H9 (cell line): ENCODE measurements around the gene CYTH3. TPM values are rescaled to one million over a fixed set of nuclear protein-coding genes. Genes with fewer than 3 reads are reported as not detected.

Experiments used
- DNase-seq: peaks from one replicate; pipeline ENCODE4 v3.0.0-alpha.2; 2017
- H2AFZ ChIP-seq: one replicate; pipeline ENCODE4 v1.6.1; 2013; ENCODE audit warnings: mild to moderate bottlenecking, low read length, control low read depth, moderate library complexity
- H2AK5ac ChIP-seq: 2 replicates; pipeline ENCODE4 v1.6.1; 2013; ENCODE audit warnings: low read length, control low read depth, mixed read lengths; ENCODE audit not compliant: insufficient read length
- H2BK120ac ChIP-seq: one replicate; pipeline ENCODE4 v1.6.1; 2013; ENCODE audit warnings: low read depth, mild to moderate bottlenecking, low read length, control low read depth, inconsistent platforms; ENCODE audit not compliant: poor library complexity, severe bottlenecking
- H2BK12ac ChIP-seq: 2 replicates; pipeline ENCODE4 v1.6.1; 2013; ENCODE audit warnings: low read length, control low read depth, mixed read lengths, low read depth; ENCODE audit not compliant: insufficient read length
- H2BK15ac ChIP-seq: 2 replicates; pipeline ENCODE4 v1.6.1; 2013; ENCODE audit warnings: low read depth, low read length, control low read depth
- H2BK20ac ChIP-seq: one replicate; pipeline ENCODE4 v1.6.1; 2013; ENCODE audit warnings: low read depth, mild to moderate bottlenecking, low read length, control low read depth, inconsistent platforms; ENCODE audit not compliant: poor library complexity, severe bottlenecking
- H2BK5ac ChIP-seq: 2 replicates; pipeline ENCODE4 v1.6.1; 2013; ENCODE audit warnings: low read length, control low read depth, mixed read lengths; ENCODE audit not compliant: insufficient read length
- H3K14ac ChIP-seq: 2 replicates; pipeline ENCODE4 v1.6.1; 2013; ENCODE audit warnings: low read length, control low read depth; ENCODE audit not compliant: insufficient read depth
- H3K18ac ChIP-seq: 2 replicates; pipeline ENCODE4 v1.6.1; 2013; ENCODE audit warnings: low read depth, mild to moderate bottlenecking, mixed read lengths, low read length, control low read depth; ENCODE audit not compliant: insufficient read length
- H3K23ac ChIP-seq: 2 replicates; pipeline ENCODE4 v1.6.1; 2013; ENCODE audit warnings: low read length, control low read depth, mixed read lengths, low read depth; ENCODE audit not compliant: insufficient read length
- H3K23me2 ChIP-seq: 2 replicates; pipeline ENCODE4 v1.6.1; 2013; ENCODE audit warnings: low read depth, mild to moderate bottlenecking, mixed read lengths, low read length, control low read depth; ENCODE audit not compliant: insufficient read length, poor library complexity, severe bottlenecking
- H3K27ac ChIP-seq: 2 replicates; pipeline ENCODE4 v1.5.1; 2013; ENCODE audit warnings: low read length, control low read depth, mixed read lengths, low read depth; ENCODE audit not compliant: insufficient read length
- H3K27me3 ChIP-seq: 2 replicates; pipeline ENCODE4 v1.6.1; 2013; ENCODE audit warnings: low read length, control low read depth, inconsistent platforms; ENCODE audit not compliant: insufficient read depth
- H3K4ac ChIP-seq: 2 replicates; pipeline ENCODE4 v1.6.1; 2013; ENCODE audit warnings: low read depth, mild to moderate bottlenecking, control low read depth, inconsistent platforms, low read length, moderate library complexity
- H3K4me1 ChIP-seq: 2 replicates; pipeline ENCODE4 v1.6.1; 2013; ENCODE audit warnings: low read length, control low read depth, inconsistent platforms; ENCODE audit not compliant: insufficient read depth
- H3K4me2 ChIP-seq: 2 replicates; pipeline ENCODE4 v1.6.1; 2013; ENCODE audit warnings: low read length, control low read depth, mixed read lengths; ENCODE audit not compliant: insufficient read length, insufficient read depth
- H3K56ac ChIP-seq: 2 replicates; pipeline ENCODE4 v1.6.1; 2013; ENCODE audit warnings: low read depth, mild to moderate bottlenecking, mixed read lengths, low read length, control low read depth; ENCODE audit not compliant: insufficient read length
- H3K79me1 ChIP-seq: 2 replicates; pipeline ENCODE4 v1.6.1; 2013; ENCODE audit warnings: low read depth, mild to moderate bottlenecking, moderate library complexity, low read length, control low read depth, inconsistent platforms; ENCODE audit not compliant: insufficient read depth, poor library complexity, severe bottlenecking
- H3K79me2 ChIP-seq: 2 replicates; pipeline ENCODE4 v1.6.1; 2013; ENCODE audit warnings: low read length, control low read depth, inconsistent platforms; ENCODE audit not compliant: insufficient read depth
- H3K9ac ChIP-seq: 2 replicates; pipeline ENCODE4 v1.6.1; 2013; ENCODE audit warnings: low read length, control low read depth, mixed read lengths; ENCODE audit not compliant: insufficient read length; ENCODE audit errors: extremely low read depth
- H3K9me3 ChIP-seq: one replicate; pipeline ENCODE4 v1.6.1; 2013; ENCODE audit warnings: low read depth, low read length, inconsistent platforms; ENCODE audit not compliant: control insufficient read depth
- H3T11ph ChIP-seq: one replicate; pipeline ENCODE4 v1.6.1; 2013; ENCODE audit warnings: mild to moderate bottlenecking, low read length, control low read depth, inconsistent platforms
- H4K20me1 ChIP-seq: one replicate; pipeline ENCODE4 v1.6.1; 2013; ENCODE audit not compliant: control insufficient read depth, insufficient read length, insufficient read depth
- H4K5ac ChIP-seq: 2 replicates; pipeline ENCODE4 v1.6.1; 2013; ENCODE audit warnings: low read depth, mild to moderate bottlenecking, mixed read lengths, low read length, control low read depth; ENCODE audit not compliant: insufficient read length
- H4K8ac ChIP-seq: replicated peaks from 2 replicates; pipeline ENCODE4 v1.6.1; 2013; ENCODE audit warnings: low read length, control low read depth, mixed read lengths, low read depth; ENCODE audit not compliant: insufficient read length
- H4K91ac ChIP-seq: 2 replicates; pipeline ENCODE4 v1.6.1; 2013; ENCODE audit warnings: low read depth, mild to moderate bottlenecking, moderate library complexity, mixed read lengths, low read length, control low read depth; ENCODE audit not compliant: insufficient read length
- H3K27ac Mint-ChIP-seq, 3 experiments: 2 replicates in 2 of 3; 3 replicates in 1 of 3; pipeline ENCODE4 v1.8.0; 2020 to 2021; ENCODE audit warnings: mixed read lengths in 3 of 3, mild to moderate bottlenecking in 1 of 3, moderate library complexity in 1 of 3
- H3K27me3 Mint-ChIP-seq: 2 replicates; pipeline ENCODE4 v1.8.0; 2021; ENCODE audit warnings: low read depth, mild to moderate bottlenecking, moderate library complexity, mixed read lengths
- H3K36me3 Mint-ChIP-seq, 3 experiments: 2 replicates in 2 of 3; 3 replicates in 1 of 3; pipeline ENCODE4 v1.8.0; 2020 to 2021; ENCODE audit warnings: low read depth in 3 of 3, mixed read lengths in 3 of 3; ENCODE audit not compliant: insufficient read depth in 1 of 3
- H3K4me1 Mint-ChIP-seq, 2 experiments: 2 replicates each; pipeline ENCODE4 v1.8.0; 2020; ENCODE audit warnings: mixed read lengths in 2 of 2
- H3K4me3 Mint-ChIP-seq, 2 experiments: 2 replicates in 1 of 2; 3 replicates in 1 of 2; pipeline ENCODE4 v1.8.0; 2020 to 2021; ENCODE audit warnings: mild to moderate bottlenecking in 2 of 2, mixed read lengths in 2 of 2, moderate library complexity in 1 of 2
- H3K9me3 Mint-ChIP-seq, 2 experiments: 2 replicates in 1 of 2; 3 replicates in 1 of 2; pipeline ENCODE4 v1.8.0; 2020; ENCODE audit warnings: mild to moderate bottlenecking in 2 of 2, mixed read lengths in 2 of 2, moderate library complexity in 1 of 2
- CTCF ChIP-seq: fragments of 200-600 bp; sonication (generic); conservative IDR thresholded peaks from 3 replicates; pipeline ENCODE4 v1.8.0; 2021; ENCODE audit warnings: antibody characterized with exemption, mild to moderate bottlenecking
- WGBS: extraction: QIAGEN DNeasy Blood & Tissue Kit; methylation state at CpG from one replicate; pipeline ENCODE4 v1.1.7; 2013; ENCODE audit warnings: missing lambda C conversion rate, low lambda C conversion rate, mixed read lengths; ENCODE audit not compliant: insufficient read length; ENCODE audit errors: extremely low coverage; 5-methylcytosine and 5-hydroxymethylcytosine counted together
- total RNA-seq: library from RNA; stranded (reverse); gene quantifications from 2 replicates; pipeline ENCODE4 v1.2.1, GENCODE V29; 2021

CYTH3 gene
- total RNA-seq, 1 experiment from 2014 or later: 12.3 TPM

GRCh38 chr7:6188389-6188788 is 84.0 kb downstream of the CYTH3 start:
- H3K27ac Mint-ChIP-seq: 0 out of 7 replicates have a peak overlapping the region, but pooled peaks of 1 of the 3 experiments have one; percentile 47
- no peak overlapping the region for H2BK5ac ChIP-seq
- WGBS: no CpG with 5 or more reads among the region's 5 CpGs

More at GRCh38 chr7:6188389-6188788, 84.0 kb downstream of the CYTH3 start:
- Histone ChIP-seq H2BK20ac (no peak overlapping the region), H4K8ac (no peak overlapping the region), H3T11ph (no peak overlapping the region), H3K9ac (no peak overlapping the region), H3K23me2 (no peaks in the 10 kb centered on the region), H4K91ac (no peak overlapping the region), H2AFZ (no peak overlapping the region), H2BK120ac (no peak overlapping the region), H2BK15ac (no peak overlapping the region), H4K5ac (no peak overlapping the region), H3K4ac (no peak overlapping the region), H3K9me3 (no peaks in the 10 kb centered on the region), H3K27me3 (no peaks in the 10 kb centered on the region), H3K14ac (no peak overlapping the region), H2BK12ac (no peak overlapping the region), H3K23ac (no peak overlapping the region), H3K79me2 (no peaks in the 10 kb centered on the region), H3K4me2 (no peak overlapping the region), H3K18ac (no peak overlapping the region), H4K20me1 (no peaks in the 10 kb centered on the region), H2AK5ac (no peak overlapping the region), H3K27ac (no peak overlapping the region), H3K56ac (peak overlapping the region; percentile 66), H3K4me1 (no peaks in the 10 kb centered on the region), H3K79me1 (no peaks in the 10 kb centered on the region)
- H3K4me1 Mint-ChIP-seq: peaks cover 3% of the 10 kb centered on the region in 2 experiments
- DNase-seq: no peak
- H3K4me3 Mint-ChIP-seq: no peak overlapping the region
- H3K27me3 Mint-ChIP-seq: no peaks in the 10 kb centered on the region
- no peak for TF ChIP-seq CTCF
- H3K9me3 Mint-ChIP-seq: no peaks in the 10 kb centered on the region
- H3K36me3 Mint-ChIP-seq: peaks cover 3 to 23% (median 13%) of the 10 kb centered on the region in 3 experiments; a peak in 5 of 7 replicates
